Spleen (tissue), 7 donors: ENCODE measurements around the gene HMCN1.

Experiments used
- CTCF ChIP-seq, 11 experiments: fragments of 200-600 bp in 7 of 11; fragments of 450-650 bp in 4 of 11; sonication (generic) in 4 of 11; IDR thresholded peaks in 8 of 11; conservative IDR thresholded peaks in 3 of 11; 1 replicate in 7 of 11; 2 replicates in 4 of 11; pipeline versions ENCODE4 v1.4.0 to v1.8.0; 2016 to 2021; ENCODE audit warnings: antibody characterized with exemption in 11 of 11, inconsistent platforms in 4 of 11, mild to moderate bottlenecking in 1 of 11
- POLR2A ChIP-seq, 3 donors: fragments of 450-650 bp; IDR thresholded peaks; one replicate each; pipeline ENCODE4 v1.5.1; 2017; ENCODE audit warnings: antibody characterized with exemption in 3 of 3, mild to moderate bottlenecking in 1 of 3
- POLR2AphosphoS5 ChIP-seq, 3 donors: sonication (generic); formaldehyde crosslinking; IDR thresholded peaks; one replicate each; pipeline ENCODE4 v1.5.1; 2017; ENCODE audit warnings: antibody characterized with exemption in 3 of 3
- donor health status: DM: no; HTN: no; CAD: no; lungs with moderate emphysema.
- donor health status: DM: no; HTN: no; CAD: no.
- donor health status: DM: no; HTN: no; CAD: no.

- TF ChIP-seq CTCF (IDR thresholded peaks at IDR 0.05 in 8 of 11, conservative IDR thresholded peaks at IDR 0.05 in 3 of 11) (no peak), POLR2AphosphoS5 (IDR thresholded peaks at IDR 0.05) (no peak), POLR2A (IDR thresholded peaks at IDR 0.05) (no peak)
Observed at GRCh38 chr1:185761841-185762240, 27.6 kb downstream of the HMCN1 start.
